Mesodermal cell (in vitro differentiated cells): ENCODE measurements around the gene NDST3.

Source experiments
- H3K27ac ChIP-seq: 2 replicates; pipeline ENCODE4 v1.7.0; 2013; ENCODE audit warnings: mild to moderate bottlenecking, low read depth, low read length, moderate library complexity; ENCODE audit not compliant: severe bottlenecking
- H3K36me3 ChIP-seq: 2 replicates; pipeline ENCODE4 v1.7.1; 2013; ENCODE audit warnings: mild to moderate bottlenecking, low read length, moderate library complexity; ENCODE audit not compliant: control insufficient read depth, insufficient read depth
- H3K4me1 ChIP-seq: one replicate; pipeline ENCODE4 v1.7.1; 2013; ENCODE audit warnings: mild to moderate bottlenecking, low read length; ENCODE audit not compliant: insufficient read depth, control insufficient read depth, poor library complexity, severe bottlenecking
- H3K4me3 ChIP-seq: 2 replicates; pipeline ENCODE4 v1.7.0; 2013; ENCODE audit warnings: low read length, control low read depth, mild to moderate bottlenecking; ENCODE audit not compliant: insufficient read depth, poor library complexity, severe bottlenecking; ENCODE audit errors: extremely low read depth
- H3K9me3 ChIP-seq: 2 replicates; pipeline ENCODE4 v1.7.1; 2013; ENCODE audit warnings: mild to moderate bottlenecking, low read length, moderate library complexity; ENCODE audit not compliant: control insufficient read depth
- WGBS, 2 experiments: methylation state at CpG; one replicate each; pipeline ENCODE4 v1.1.5; 2013; ENCODE audit warnings: missing lambda C conversion rate in 2 of 2; ENCODE audit not compliant: insufficient coverage in 2 of 2; 5-methylcytosine and 5-hydroxymethylcytosine counted together

The NDST3 gene

DNA sequence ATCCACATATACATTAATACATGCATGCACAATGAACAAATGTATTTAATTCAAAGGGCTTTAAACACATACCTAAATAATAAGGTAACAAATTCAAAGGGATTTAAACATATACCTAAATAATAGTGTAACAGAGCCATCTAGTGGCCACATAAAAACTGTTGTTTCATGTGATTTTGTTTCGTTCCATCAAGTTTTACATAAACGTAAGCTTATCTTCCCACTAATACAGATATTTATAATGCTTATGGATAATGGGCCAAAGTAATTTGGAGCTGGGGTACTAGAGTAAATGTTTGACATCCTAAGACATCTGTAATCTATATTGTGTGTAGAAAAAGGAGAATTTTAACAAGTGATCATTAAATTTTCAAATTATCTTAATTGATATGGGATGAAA is 236.2 kb downstream of the NDST3 start:
- Histone ChIP-seq H3K4me3 (no peak overlapping the region), H3K9me3 (no peaks in the 10 kb centered on the region), H3K36me3 (no peaks in the 10 kb centered on the region), H3K27ac (no peak overlapping the region), H3K4me1 (no peaks in the 10 kb centered on the region)
- WGBS, 2 experiments: no CpG with 5 or more reads among the region's 2 CpGs

DNA sequence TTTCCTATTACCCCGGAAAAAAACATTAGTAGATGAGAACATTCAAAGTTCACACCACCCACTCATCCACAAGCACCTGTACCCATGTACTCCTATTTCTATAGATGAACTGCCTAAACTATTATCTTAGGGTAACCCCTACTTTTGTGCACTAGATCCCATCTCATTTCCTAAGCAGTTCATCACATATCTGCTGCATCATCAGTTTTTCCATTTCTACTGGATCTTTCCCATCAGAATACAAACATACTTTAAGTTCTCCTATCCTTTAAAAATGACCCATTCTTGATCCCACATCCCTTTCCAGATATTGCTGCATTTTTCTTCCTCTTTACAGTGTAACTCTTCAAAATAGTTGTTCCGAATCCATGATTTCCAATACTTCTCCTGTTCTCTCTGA is 237.5 kb downstream of the NDST3 start:
- no peaks in the 10 kb centered on the region for H3K36me3 ChIP-seq
- H3K9me3 ChIP-seq: no peaks in the 10 kb centered on the region
- no peaks in the 10 kb centered on the region for H3K4me1 ChIP-seq
- 84 to 98% methylated on average over 2 of the region's 2 CpGs for WGBS, 2 experiments
- H3K4me3 ChIP-seq: no peak overlapping the region
- H3K27ac ChIP-seq: no peak overlapping the region

DNA sequence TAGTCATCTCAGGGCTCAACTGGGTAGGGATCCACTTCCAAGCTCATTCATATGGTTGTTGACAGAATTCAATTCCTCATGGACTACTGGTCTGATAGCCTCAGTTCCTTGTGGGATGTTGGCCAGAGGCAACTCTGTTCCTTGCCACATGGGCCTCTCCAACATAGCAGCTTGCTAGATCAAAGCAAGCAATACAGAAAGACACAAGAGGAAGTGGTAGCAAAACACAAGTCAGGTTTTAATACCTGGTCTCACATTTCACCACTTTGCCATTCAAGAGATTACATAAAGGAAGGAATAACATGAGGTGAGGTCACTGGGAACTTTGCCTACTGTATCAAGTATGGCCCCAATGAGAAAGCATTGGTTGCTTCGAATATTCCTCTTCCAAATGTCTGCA is 239.4 kb downstream of the NDST3 start:
- Histone ChIP-seq H3K4me1 (no peaks in the 10 kb centered on the region), H3K9me3 (no peaks in the 10 kb centered on the region), H3K27ac (no peak overlapping the region), H3K36me3 (no peaks in the 10 kb centered on the region), H3K4me3 (no peak overlapping the region)
- WGBS, 2 experiments: 84 to 85% methylated on average over 1 of the region's 1 CpG

DNA sequence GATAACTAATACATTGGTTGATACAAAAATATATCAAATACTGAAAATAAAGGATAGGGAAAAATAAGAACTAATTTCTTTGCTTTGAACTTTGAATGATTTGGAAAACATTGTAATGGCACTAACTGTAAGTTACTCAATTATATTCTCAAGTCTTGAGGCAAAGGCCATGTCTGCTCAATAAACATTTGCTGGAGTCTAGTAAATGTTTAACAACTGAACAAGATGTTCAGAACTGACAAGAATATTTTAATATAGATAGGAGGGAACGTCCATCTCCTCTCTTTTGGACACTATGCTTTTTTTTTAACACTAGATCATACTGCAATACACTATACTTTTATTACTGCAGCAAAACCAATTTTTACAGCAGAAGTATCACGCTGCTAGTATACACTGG is 242.3 kb downstream of the NDST3 start:
- Histone ChIP-seq H3K36me3 (peaks cover 2% of the 10 kb centered on the region), H3K9me3 (no peaks in the 10 kb centered on the region), H3K4me1 (peaks cover 5% of the 10 kb centered on the region), H3K4me3 (no peak overlapping the region), H3K27ac (no peak overlapping the region)
- WGBS, 2 experiments: no CpG with 5 or more reads among the region's 2 CpGs

DNA sequence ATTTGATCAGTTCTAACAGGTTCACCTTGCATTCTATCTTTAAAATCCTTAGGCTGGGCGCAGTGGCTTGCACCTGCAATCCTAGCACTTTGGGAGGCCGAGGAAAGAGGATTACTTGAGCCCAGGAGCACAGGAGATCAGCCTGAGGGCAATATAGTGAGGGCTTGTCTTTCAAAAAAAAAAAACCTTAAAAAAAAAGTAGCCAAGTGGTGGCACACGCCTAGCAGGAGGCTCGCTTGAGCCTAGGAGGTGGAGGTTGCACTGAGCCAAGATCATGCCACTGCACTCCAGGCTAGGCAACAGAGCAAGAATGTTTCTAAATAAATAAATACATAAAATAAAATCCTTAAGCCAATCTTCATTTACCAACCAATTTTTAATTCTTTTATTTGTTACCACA is 243.0 kb downstream of the NDST3 start:
- no peak overlapping the region for H3K4me3 ChIP-seq
- no peaks in the 10 kb centered on the region for H3K9me3 ChIP-seq
- WGBS, 2 experiments: 80 to 89% methylated on average over 1 to 3 of the region's 4 CpGs
- H3K36me3 ChIP-seq: peaks cover 6% of the 10 kb centered on the region
- no peak overlapping the region for H3K27ac ChIP-seq
- peaks cover 5% of the 10 kb centered on the region for H3K4me1 ChIP-seq

DNA sequence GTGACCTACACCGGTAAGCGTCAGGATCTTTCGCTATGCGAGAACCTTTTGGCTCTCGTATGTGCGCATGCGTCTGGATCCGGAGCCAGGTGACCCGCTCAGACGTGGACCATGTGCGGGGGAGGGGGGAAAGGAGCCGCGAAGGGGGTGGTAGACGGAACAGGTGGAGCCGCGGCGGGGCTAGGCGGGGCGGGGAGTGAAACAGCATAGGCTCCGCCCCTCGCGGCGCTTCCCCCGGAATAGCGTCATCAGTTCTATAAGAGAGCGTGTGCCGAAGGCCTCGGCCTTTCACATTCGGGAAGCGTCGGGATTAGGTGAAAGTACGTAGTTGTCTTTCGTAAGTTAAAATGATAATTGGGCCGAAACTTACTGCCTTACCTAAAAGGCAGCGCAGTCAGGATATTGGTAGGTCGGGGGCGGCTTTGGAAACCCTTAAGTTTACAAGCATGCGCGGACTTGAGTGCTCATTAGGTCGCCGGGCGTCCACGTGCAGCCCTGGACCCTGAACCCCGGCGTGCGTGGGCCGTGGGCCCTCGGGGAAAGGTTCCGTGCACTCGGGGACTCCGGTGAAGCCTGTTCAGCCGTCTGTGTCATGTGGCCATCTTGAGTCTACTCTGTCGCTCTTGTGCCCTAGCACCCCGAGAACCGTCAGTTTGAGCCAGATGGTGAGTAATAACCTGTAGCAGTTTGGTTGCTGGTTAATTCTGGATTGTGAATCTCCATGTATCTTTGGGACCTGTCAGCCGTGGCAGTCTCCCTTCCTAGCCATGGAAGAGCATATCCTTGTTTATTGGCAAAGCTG is 244.4 kb downstream of the NDST3 start:
- Histone ChIP-seq H3K4me3 (peak overlapping the region; percentile 68), H3K4me1 (peaks cover 5% of the 10 kb centered on the region), H3K36me3 (peaks cover 6% of the 10 kb centered on the region), H3K9me3 (no peaks in the 10 kb centered on the region), H3K27ac (peak overlapping the region; percentile 39)
- WGBS, 2 experiments: 3 to 4% methylated on average over 40 to 51 of the region's 56 CpGs

DNA sequence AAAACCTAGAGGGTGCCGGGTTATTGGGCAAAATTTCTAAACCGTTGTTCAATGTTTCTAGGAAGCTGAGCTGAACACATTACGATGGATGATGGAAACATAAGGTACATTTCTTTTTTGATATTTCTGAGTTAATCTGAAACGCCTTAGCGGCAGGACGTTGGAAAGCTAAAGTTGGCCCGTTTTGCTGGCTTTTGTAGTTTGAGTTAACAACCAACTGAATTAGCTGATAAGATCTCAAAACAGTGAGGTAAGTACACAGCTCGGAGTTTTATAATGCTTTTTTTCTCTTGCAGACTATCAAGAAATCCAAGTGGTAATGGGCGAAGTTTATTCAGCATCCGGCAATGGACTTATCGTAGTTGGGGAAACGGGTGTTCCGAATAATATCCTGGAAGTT is 245.0 kb downstream of the NDST3 start:
- 3 to 7% methylated on average over 8 to 12 of the region's 13 CpGs for WGBS, 2 experiments
- Histone ChIP-seq H3K4me3 (peak overlapping the region; percentile 68), H3K36me3 (peaks cover 6% of the 10 kb centered on the region), H3K9me3 (no peaks in the 10 kb centered on the region), H3K4me1 (peaks cover 5% of the 10 kb centered on the region), H3K27ac (no peak overlapping the region)

DNA sequence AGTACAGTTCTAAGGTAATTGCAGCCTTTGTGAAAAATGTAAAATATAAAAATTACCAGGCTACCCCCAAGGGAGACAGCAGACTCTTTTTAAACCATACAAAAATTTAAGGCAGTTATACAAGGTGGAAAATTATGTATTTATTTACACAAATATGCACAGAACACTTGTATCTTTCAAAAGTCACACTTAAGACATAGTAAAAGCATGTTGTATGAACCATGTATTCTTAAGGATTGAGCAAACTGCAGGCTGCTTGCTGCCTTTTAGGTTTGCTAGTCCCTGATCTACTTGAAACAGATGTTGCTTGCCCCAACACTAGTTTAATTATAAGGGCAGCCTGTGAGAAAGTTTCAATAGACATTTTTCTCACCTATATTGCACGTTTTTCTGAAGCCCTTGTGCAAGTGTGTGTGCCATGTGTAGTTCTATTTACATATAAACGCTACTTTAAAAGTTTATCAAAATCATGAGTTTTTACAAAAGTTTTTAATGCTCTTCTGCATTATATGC is 245.7 kb downstream of the NDST3 start:
- peaks cover 6% of the 10 kb centered on the region for H3K36me3 ChIP-seq
- WGBS, 2 experiments: no CpG with 5 or more reads among the region's 2 CpGs
- H3K9me3 ChIP-seq: no peaks in the 10 kb centered on the region
- H3K27ac ChIP-seq: no peak overlapping the region
- H3K4me3 ChIP-seq: peak overlapping the region; percentile 68
- peaks cover 5% of the 10 kb centered on the region for H3K4me1 ChIP-seq

DNA sequence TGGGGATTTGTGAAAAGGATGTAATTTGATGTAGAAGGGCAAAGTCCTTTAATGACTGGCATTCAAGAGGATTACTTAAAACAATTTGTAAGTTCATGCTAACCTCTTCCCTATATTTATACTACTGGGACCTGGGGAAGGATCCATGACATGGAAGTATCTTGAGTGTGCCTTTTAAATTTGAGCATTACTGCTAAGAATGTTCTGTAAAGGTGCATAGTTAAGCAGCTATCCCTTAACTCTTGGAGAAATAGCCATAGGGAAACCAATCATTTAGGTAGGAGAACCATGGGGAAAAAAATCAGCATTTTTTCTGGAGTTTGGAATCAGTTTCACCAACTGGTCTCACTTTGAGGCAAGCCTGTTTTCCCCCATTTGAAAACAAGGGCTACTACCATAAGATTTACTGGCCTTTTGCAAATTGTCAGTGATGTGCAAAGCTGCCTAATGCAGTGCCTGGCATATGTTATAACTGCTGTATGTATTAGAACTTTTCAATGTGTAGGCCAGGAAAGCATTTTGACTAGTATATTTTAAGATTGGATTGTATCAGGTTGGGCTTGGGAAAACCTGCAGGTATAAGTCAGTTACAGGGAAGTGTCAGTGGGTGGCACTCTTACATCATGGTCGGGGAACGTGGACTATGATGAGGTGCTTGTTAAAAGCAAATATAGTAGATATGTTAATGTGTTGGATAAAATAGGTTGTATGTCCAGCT is 246.4 kb downstream of the NDST3 start:
- WGBS, 2 experiments: 11 to 35% methylated on average over 2 of the region's 2 CpGs
- Histone ChIP-seq H3K9me3 (no peaks in the 10 kb centered on the region), H3K4me1 (peaks cover 5% of the 10 kb centered on the region), H3K4me3 (peak overlapping the region; percentile 68), H3K27ac (no peak overlapping the region), H3K36me3 (peaks cover 6% of the 10 kb centered on the region)

DNA sequence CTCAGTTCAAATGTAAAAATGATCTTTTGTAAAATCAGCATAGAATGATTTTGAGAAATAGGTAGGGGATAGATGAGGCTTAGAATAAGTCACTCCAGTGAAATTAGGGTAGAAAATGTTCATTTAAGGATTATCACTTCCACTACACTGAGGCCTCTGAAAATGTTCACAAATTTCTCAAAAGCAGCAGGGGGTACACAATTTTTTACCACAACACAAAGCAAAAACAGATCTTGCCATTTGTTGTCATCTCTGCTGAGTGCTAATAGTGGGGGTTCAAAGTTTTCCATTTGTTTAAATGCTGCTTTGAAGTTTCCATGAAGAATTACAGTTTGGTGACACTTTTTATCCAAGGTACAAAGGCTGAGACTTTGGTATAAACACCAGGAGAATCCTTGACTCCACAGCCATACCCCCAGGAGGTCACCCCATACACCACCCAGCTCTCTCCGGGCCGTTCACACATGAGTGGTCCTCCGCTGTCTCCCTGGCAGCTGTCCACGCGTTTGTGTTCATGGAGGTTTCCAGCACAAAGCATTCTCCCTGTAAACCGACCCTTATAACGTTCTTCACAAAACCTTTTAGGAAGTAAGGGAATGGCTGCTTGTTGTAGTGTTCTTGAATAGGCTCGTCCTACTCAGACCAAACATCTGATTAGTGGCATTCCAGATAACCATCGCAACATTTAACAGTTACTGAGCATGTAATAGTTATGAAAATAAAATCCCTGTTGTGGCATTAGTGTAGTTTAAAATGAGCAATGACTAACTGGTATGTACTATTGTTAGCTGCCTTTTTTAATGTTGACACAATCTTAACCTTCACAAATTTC is 247.5 kb downstream of the NDST3 start:
- H3K4me3 ChIP-seq: no peak overlapping the region
- 35% methylated on average over 2 of the region's 9 CpGs; no CpG with 5 or more reads in 1 of the 2 experiments for WGBS, 2 experiments
- peaks cover 6% of the 10 kb centered on the region for H3K36me3 ChIP-seq
- no peak overlapping the region for H3K27ac ChIP-seq
- no peaks in the 10 kb centered on the region for H3K9me3 ChIP-seq
- peaks cover 5% of the 10 kb centered on the region for H3K4me1 ChIP-seq
